Measurements from ENCODE around the gene YIPF7.

YIPF7 gene

DNA sequence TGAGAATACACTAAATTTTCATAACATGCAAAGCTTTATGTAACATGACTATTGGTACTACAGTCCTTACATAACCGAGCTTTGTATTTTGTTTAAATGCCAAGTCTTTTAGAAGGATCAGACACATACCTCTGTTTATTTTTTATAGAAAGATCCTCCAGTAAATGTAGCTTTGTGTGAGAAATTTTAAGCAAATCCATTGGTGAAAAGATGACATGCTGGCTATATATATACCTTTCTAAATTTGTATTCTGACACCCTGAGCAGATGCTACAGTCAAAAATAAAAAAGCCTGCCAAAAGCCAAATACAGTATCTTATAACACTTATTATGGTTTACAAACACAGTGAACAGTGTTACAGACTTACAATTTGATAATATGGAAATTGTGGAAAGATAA, at the start of gene YIPF7:
Gene YIPF7 (minus strand): TSS at position 201 of the 400 bp plus-strand sequence. CDS start 1,525 bp downstream, outside the sequence.
- DNase-seq = no peak

DNA sequence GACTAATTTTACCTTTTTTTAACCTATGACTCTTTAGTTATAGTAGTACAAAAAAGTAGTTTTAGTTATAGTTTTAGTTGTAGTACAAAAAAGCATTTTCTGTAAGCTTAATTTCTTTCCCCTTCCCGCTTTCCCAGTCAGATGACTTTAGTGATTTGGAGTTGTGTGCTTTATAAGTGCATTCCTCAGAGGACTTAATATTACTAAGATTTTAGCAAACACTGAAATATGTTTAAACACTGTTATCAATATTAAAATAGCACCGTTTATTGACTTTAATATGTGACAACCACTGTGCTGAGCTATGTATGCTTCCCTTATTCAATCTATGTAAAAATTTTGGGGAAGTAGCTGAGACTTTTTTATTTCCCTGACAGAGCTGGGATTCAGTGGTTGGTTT, 49.6 kb upstream of the YIPF7 start:
- DNase-seq = no peak

DNA sequence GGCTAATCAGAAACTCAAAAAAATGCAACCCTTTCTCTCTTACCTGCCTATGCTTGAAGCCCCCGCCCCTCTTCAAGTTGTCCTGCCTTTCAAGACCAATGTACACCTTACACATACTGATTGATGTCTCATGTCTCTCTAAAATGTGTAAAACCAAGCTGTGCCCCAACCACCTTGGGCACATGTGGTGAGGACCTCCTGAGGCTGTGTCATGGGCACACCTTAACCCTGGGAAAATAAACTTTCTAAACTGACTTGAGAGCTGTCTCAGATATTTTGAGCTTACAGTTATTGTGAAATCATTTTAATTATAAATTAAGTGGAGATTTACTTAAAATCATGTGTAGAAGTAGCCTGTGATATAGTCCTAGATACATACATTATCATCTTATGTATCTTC, 49.0 kb upstream of the YIPF7 start:
- DNase-seq = no peak

DNA sequence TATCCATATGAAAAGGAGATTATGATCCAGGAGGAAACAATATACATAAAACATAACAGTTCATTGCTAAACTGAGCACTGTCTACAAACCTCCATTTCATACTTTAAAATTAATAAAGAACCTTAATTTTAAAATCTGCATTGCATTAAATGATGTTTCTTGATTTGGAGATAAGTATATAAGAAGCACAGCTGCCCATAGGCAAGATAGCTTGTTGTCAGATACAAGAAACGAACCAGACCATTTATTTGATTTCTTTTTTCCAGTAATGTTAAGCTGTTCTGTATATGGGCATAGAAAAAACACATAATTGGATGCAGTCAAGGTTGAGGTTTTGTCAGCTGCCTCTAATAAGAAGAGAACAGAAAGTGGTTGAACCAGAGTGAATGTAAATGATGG, 33.2 kb upstream of the YIPF7 start:
- no peak for DNase-seq

DNA sequence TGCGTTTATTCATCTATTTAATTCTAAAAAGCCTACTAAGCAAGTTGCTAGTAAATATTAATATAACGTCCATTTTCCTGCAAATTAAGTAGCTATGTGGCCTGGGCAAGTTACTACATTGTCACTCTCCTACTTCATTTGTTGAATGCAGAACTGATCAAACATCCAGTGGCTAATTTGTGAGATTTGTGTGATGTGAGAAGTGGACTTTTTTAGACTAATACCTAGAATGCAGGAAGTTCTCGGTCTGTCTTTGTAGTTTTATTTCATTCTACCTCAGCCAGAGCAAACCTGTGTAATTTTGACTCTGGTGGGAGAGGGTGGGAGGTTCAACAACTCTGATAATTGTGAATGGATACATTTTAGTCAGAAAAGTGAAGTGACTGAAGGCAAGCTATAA, 27.6 kb upstream of the YIPF7 start:
- DNase-seq = peak; percentile 10

DNA sequence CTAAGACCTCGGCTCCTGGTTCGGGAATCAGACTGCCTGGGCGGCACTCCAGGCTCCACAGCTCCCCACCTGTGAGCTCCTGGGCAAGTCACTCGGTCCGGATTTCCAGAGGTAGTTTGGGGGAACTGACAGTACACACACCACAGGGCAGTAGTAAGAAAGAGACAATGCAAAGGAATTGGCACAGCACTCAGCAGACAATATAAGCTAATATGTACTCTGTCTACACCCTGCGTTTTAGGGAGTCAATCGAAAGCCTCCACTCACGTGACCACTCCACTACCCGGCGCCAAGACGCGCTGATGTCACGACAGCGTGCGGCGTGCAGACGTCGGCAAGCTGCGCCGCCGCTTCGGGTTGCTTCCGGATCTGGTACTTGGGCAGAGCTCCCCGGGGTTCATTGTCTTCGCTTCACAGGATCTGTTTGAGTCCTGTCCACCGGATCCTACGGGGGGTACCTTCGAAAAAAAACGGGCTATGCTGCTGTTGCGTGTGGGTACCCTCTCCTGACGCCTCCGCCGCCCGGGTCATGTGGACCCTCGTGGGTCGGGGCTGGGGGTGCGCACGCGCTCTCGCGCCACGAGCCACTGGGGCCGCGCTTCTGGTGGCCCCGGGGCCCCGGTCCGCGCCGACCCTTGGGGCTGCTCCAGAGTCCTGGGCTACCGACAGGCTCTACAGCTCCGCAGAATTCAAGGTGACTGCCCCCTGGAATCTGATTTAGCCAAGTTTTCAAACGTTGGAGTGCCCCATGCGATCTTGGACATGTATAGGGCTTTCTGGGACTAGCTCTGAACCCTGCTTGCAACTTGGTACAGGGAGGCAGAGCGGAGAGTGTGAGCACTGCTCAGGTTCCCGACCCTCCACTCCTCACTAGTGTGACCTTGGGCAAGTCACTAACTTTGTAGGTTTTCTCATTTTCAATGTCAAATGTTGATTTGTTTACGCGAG, 26.9 kb upstream of the YIPF7 start, which contains the start of gene GUF1:
Gene GUF1 (plus strand): TSS at position 327 of the 948 bp plus-strand sequence. CDS start 203 bp downstream, at position 530.
- peak; percentile 90 for DNase-seq

DNA sequence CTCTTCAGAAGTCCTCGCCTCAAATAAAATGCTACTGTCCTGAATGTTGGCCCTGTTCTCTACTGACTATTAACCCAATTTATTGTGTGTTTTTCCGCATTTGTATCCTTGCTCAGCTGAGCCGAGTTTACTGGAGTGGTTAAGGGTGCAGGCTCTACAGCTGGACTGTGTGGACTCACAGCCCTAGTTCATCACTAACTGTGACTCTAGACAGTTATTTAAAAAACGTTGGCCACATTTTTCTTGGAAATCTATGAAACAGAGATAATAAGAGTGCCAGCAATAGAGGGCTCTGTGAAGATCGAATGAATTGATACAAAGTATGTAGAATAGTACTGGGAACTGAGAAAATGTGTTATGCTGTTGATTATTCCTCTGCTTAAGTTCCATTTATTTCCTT, 23.9 kb upstream of the YIPF7 start:
- no peak for DNase-seq

DNA sequence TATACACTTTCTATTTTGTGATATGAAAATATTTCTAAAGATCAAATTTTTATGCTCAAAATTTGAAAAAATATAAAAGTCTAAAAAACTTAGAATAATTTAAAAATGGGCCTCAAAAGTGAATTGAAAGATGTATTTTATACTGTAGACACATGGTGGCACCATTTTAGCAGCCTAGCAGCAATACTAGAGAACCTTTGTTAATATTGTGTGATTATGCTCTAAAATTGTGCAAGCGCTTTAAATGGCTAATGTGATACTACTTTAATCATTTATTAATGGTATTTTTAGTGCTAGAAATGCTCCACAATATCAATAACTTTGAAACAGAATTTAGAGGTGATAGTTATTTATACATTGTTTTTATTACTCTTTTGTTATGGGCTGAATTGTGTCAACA, 23.0 kb upstream of the YIPF7 start:
- DNase-seq = no peak

DNA sequence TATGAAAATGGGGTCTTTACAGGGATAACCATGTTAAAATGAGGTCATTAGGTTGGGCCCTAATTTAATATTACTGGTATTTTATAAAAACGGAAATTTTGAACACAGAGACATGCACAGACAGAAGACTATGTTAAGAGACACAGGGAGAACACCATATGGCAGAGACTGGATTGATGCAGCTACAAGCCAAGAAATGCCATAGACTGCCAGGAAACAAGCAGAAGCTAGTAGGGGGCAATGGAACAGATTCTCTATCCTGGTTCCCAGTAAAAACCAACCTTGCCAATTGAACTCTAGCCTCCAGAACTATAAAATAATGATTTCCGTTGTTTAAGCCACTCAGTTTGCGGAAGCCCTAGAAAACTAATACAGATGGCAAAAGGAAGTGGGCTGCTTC, 20.2 kb upstream of the YIPF7 start:
- no peak for DNase-seq

DNA sequence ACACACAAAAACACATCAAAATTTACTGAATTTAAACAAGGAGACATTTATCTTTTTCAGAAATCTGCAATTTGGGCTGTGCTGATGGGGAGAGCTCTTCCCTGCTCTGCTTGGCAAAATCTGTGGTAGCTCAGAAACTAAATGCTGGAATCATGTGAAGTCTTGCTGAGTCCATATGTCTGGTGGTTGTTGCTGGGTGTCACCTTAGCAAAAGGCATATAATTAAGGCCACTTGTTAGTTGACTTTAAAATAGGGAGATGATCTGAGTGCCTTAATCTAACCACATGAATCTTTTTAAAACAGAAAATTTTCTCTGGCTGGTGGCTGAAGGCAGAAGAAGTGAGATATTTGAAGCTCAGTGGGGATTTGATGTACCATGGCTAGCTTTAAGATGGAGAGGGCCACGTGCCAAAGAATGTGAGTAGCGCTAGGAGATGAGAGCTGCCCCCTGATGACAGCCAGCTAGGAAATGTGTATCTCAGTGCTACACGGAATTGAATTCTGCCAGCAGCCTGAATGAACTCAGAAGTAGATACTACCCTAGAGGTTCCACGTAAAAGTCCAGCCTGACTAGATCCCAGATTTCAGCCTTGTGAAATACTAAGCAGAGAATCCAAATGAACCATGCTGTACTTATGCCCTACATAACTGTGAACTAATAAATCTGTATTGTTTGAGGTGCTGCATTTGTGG, 19.2 kb upstream of the YIPF7 start:
- DNase-seq = no peak

DNA sequence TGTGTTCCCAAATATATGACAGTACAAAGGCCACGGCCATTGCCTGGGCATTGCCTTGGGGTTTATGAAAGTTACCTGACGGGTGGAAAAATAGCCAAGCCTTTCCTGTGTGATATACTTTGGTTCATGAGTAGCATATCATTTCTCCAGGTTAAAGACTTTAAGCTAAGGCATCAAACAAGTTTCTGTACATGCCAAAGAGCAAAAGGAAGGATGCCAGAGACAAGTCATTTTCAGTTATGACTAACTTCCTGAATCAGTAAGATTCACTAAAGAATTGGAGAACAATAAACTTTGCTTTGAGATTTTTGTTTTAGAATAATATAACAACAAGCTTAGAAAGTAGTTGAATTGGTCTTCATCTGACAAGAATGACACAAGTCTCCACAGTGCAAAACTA, 17.1 kb upstream of the YIPF7 start:
- DNase-seq = no peak

DNA sequence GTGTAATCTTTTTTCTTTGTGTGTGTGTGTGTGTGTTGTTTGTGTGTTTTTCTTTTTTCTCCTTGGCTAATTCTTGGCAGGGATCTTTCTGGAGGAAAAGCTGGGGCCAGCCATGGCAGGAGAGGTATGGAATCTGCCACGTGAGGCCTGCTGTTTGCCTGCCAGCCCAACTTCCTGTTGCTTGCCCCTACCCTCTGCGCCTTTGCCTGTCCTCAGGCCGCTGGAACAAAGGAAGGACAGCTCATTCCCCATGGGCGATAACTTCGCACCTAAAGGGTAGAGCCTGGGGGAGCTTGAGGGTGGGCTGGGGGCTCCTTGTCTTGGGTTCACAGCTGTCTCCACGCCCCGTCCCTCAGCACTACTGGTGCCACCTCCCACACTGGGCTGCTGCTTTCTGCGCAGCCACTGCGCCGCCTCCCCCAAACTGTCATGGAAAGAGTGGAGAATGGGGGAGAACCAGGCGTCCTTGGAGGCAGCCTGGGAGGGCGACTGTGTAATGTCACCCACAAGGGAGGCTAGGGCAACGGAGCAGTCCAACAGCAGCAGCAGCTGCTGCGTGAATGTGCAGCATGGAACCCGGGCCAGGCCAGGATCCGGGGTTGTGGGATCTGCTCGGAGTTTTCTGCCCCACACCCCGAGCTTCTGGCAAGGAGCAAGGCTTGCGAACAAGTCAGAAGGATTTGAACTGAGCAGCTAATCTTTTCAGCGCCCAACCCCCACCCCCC, 12.3 kb upstream of the YIPF7 start:
- no peak for DNase-seq

DNA sequence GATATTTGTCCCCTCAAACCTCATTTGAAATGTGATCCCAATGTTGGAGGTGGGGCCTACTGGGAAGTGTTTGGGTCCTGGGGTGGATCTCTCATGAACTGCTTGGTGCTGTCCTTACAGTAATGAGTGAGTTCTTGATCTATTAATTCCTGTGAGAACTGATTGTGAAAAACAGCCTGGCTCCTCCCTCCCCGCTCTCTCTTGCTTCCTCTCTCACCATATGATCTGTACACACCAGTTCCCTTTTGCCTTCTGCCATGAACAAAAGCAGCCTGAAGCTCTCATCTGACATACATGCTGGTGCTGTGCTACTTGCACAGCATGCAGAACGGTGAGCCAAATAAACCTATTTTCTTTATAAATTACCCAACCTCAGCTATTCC, 11.2 kb upstream of the YIPF7 start:
- DNase-seq = no peak

DNA sequence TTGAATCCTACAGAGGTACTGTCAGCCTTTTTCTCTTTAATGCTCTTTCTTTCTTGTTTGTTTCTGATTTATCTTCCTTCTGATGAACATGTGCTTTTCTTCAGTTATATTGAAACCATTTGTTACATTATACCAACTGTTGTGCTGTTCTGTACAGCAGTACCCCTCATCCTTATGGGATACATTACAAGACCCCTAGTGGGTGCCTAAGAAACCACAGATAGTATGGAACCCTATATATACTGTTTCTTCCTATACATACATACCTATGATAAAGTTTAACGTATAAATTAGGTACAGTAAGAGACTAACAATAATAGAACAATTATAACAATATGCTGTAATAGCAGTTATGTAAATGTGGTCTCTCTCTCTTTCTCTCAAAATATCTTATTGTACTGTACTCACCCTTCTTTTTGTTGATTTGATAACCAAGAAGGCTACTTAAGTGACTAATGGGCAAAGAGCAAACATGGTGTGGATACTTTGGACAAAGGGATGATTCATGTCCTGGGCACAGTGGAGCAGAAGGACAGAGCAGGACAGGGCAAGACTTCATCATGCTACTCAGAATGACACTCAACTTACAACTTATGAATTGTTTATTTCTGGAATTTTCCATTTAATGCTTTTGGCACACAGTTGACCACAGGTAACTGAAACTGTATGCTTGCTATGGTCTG, 10.7 kb upstream of the YIPF7 start:
- DNase-seq = no peak

DNA sequence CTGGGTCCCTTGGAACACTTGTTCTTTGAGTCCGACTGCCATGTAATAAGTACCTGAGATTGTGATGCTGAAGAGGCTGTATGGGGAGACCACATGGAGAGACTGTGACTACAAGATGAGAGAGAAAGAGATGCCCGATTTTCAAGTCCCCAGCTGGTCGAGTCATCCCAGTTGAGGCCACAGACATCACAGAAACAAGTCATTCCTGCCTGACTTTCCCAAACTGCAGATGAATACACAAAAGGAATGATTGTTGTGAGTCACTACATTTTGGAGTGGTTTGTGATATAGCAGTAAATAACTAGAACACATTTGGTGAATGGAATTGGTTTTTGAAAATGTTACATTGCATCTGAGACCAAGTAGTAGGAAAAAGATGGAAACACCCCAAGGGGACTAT, 9.0 kb upstream of the YIPF7 start:
- DNase-seq = no peak

DNA sequence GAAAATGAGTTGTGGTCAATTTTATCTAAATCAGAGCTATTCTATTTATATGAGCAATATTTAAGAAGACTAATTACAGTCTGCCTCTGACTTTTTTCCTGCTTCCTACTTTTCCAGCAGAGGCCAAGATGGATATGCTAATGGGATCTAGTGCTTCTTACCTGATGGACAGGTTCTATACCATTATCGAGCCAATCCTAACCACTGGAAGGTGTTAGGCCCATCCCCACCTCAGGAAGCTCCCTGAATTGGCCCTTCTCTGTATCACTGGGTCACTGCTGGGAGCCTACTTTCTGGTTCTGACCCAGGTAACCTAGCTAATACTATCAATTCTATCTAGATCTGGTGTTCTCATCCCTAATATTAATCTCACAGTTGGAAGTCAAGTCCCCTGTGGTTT, 577 bp upstream of the YIPF7 start:
- no peak for DNase-seq

DNA sequence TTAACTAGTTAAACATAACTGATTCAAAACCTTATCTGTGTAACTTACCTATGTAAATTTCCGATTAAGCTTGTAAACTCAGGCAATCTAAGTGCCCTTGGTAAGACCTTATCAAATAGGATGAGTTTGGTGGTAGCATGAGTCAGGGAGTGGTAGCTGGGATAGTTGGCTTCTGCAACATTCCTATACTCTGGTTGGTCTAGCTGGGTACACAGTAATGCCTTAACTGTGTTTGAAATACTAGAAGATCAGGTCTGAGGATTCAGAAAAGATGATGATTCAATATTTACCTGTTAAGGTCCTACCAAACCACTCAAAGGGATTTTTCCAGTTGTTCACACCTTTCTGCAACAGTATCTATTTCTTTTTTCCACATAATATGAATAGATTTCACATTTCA, 5.3 kb downstream of the YIPF7 start:
- DNase-seq = no peak

DNA sequence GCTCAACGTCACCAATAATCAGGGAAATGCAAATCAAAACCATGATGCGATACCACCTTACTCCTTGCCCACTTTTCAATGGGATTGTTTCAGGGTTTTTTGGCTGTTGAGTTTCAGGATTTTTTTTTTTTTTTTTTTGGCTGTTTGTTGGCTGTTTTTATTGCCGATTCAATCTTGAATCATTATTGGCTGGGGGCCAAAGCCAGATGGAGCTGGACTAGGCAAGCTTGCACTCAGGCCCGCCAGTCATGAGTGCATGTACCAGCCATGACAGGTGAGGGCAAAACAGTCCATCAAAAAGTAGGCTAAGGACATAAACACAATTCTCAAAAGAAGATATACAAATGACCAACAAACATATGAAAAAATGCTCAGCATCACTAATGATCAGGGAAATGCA, 13.3 kb downstream of the YIPF7 start:
- DNase-seq = no peak

DNA sequence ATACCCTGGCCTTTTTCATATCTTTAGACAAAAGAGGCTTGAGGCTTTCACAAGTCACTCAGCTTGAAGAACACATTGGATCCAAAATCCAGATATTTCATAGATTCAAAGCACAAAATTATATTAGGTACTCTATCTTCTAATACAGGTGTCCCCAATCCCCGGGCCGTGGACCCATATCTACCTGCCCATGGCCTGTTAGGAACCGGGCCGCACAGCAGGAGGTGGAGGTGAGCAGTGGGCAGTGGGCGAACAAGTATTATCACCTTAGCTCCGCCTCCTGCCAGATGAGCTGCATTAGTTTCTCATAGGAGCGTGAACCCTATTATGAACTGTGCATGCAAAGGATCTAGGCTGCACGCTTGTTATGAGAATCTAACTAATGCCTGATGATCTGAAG, 18.7 kb downstream of the YIPF7 start:
- DNase-seq = no peak

DNA sequence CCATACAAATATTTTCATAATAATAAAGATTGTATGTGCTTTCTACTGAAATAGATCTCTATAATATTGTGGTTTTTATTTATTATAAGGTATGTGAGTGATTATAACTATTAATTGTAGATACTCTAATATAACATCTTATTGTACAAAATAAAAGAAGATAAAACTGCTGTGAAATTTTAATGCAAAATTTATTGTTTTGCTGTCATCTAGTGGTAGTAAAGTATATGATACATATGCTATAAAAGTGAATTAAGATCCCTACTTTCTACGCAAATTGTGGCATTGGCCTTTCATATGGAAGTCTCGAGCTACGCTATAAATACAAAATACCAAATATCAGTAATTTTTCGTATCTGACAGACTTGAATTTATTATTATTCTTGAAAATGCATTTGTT, 19.3 kb downstream of the YIPF7 start:
- DNase-seq = no peak

DNA sequence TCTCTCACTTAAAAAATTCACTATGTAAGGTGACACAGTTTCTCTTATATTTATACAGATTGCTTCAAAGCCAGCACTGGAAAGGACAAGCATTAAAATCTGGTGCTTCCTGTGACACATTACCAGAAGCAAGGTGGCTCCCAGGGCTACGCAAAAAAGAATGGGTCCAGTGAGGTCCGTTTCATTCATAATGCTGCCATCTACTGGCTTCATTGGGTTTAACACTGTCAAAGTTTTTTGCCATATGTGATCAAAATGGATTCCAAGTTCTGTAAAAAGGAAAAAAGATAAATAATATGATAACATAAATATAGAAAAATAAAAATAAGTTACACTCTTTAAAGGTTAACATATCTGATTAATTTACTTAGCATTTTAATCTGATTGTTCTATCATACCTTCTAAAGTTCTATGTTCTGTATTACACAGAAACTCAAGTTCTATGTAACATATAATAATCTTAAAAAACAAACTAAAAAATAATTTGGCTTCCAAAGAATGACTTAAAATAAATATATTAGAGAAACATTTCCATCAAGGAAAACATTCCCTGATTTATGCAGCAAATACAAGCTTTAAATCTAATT, 22.1 kb downstream of the YIPF7 start:
- DNase-seq = peak; percentile 57

DNA sequence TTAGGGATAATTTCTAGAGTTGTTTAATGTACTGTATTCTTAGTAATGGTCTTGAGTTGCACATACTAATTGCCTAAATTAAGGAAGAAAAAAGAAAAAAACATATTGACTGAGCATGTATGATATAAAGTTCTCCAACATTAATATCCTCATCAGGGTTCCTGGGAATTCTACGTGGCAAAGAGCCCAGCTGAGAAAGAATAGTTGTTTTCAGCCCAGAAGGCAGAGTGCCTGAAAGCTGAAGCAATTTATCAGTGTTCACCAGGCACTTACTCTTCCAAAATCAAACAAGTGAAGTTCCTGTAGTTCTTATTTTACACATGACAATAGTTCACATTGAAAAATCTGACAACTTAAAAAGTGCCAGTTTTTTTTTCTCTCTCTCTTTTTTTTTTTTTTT, 27.7 kb downstream of the YIPF7 start:
- no peak for DNase-seq

DNA sequence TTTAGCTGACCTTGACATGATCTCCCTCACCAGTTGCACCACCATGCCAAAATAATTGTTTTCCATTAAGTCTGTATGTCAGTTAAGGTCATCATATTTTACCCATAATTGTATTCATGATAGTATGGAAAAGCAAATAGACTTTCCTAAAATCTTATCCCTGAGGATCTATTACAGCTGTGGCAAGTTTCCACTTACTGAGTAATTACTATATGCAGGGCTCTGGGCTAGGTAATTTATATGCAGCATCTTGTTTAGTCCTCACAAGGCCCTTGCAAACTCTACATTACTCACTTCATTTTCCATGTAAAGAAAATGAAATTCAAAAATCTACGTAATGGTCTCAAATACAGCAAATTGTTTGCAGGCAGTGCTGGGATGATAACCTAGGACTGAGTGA, 34.8 kb downstream of the YIPF7 start:
- no peak for DNase-seq

All from CD4-positive, alpha-beta T cell treated with Interleukin-12 subunit alpha and Interleukin-12 subunit beta, for 1 hour (primary cell).